Suppressor macrophage treated with lipopolysaccharide for 4 hours (primary cell): ENCODE results near the gene ZPR1.
"Not testable (repeated sequence)": the region's sequence is repeated elsewhere in the genome, so short reads cannot be mapped to it uniquely, and the experiment has no call there.

Experiments used
- DNase-seq: peaks from one replicate; pipeline ENCODE4 v3.0.0-alpha.2; 2020

Gene ZPR1

GRCh38 chr11:116792144-116792868 lies 4.5 kb upstream of the ZPR1 start:
- DNase-seq: no peak

DNA sequence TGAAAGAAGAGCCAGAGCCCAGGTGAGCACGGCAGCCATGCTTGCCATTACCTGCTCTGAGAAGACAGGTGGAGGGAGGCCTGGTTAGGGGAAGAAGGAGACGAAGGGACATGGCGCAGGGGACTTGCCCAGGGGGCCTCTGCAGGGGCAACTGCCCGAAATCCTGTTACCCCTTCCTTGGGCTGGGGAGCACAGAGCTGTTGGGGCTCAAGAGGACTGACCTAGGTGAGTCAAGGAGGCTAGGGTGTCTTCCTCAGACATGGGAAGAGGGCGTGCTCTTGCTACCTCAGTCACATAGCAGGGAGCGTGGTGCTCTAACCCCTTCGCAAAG lies 4.0 kb upstream of the ZPR1 start, which contains the start of gene APOA5:
APOA5 (minus strand) TSS at position 67 of the 331 bp plus-strand sequence; CDS start at position 48, 19 bp downstream.
- DNase-seq: no peak

GRCh38 chr11:116791002-116791812 lies 3.4 kb upstream of the ZPR1 start:
- DNase-seq: peak; percentile 79

GRCh38 chr11:116790167-116791001 lies 2.6 kb upstream of the ZPR1 start:
- DNase-seq: no peak

DNA sequence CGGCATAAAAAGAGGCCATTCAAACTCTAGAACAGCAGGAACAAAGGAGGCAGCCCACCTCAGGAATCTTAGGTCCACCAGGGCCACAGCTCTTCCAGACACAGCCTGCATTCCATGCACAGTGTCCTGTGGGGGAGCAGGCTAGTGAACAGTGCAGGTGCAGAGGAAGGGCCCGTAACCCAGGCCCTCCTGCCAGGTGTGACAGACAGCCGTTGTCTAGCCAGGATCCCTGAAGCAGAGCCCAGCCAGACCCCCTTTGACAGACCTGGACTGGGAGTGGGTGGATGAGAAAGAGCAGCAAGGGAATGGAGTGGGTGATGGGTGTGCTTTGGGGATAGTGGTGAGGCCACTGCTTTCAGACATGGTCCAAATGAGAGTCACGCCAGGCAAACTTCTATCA lies 1.2 kb upstream of the ZPR1 start:
- no peak for DNase-seq

- no peak for DNase-seq
Observed at GRCh38 chr11:116788534-116788933, 711 bp upstream of the ZPR1 start.

- DNase-seq: no peak
Observed at GRCh38 chr11:116787436-116787785, 412 bp downstream of the ZPR1 start.

DNA sequence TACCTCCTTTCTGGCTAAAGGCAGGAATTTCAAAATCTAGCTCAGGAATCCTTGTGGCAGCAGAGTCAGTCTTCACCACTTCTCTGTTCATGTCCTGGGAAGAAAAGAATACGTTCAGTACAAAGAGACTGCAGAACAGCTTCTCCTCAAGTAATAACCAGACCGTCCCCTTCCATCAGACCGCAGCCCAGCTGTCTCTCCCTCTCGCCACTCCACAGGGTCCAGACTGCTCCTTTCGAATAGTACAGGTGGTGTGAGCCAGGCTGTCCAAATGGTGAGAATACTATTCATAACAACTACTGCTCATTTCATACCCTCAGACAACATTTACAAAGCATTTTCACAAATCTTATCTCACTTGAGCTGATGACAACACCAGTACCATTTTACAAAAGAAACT lies 857 bp downstream of the ZPR1 start:
- no peak for DNase-seq

GRCh38 chr11:116786326-116786725 lies 1.5 kb downstream of the ZPR1 start:
- DNase-seq: no peak

DNA sequence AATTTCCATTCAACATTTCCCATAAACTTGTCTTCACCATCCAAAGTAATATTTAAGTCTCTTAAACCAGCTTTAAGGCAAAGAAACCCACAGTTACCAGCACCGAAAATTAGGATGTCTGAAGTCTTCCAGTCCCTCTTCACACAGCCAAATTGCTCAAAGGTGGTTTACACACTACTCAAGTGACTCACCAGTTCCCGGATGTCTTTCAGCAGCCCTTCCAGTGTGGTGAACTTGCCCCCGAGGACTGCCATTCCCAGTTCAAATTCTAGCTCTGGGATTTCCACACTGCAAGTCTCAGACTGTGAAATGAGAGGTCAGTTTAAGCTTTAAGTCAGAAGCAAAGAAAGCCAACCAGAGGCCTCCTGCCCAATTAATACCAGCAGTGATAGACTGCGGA lies 5.1 kb downstream of the ZPR1 start:
- DNase-seq: no peak

GRCh38 chr11:116778556-116778955 lies 9.3 kb downstream of the ZPR1 start:
- no peak for DNase-seq

GRCh38 chr11:116777056-116777455 lies 10.8 kb downstream of the ZPR1 start:
- DNase-seq: no peak

DNA sequence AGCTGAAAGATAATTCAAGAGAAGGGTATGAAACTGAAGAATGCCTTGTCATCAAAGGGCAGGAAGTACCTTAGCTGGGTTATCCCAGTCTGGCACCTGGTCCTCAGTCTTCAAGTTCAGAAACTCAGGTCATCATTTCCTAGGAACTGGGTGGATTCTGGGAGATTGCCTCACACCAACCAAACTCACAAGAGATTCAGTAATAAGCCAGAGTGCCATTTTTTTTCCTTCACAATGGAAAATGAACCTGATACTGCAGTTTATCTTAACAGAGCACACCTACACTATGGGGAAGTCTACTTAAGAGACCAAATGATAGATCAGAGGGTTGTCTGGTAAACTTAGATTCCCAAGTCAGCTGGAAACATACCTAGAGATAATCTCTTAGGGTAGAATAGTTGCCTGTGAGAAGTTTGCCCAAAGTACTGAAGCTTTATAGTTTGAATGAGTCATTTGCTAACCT lies 11.3 kb downstream of the ZPR1 start:
- no peak for DNase-seq

DNA sequence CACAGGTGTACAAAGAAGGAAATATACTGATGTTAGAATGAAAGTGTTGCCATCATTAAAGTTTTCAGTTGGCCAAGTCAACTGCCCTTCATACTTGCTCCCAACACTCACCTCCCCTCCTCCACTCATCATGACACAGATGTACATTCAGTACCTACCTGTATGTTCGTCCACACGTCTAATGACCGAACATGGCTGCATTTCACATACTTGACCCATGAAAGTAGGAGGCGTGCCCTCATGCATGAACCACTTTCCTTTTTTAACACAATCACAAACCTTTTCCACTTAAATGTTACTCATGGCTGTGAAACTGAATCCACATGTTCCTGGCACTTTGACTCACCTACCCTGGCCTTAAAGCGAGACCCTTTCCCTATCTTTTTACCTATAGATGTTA lies 11.8 kb downstream of the ZPR1 start:
- no peak for DNase-seq

- DNase-seq: no peak
Observed at GRCh38 chr11:116774661-116775060, 13.2 kb downstream of the ZPR1 start.

- peak; percentile 68 for DNase-seq
Observed at GRCh38 chr11:116773203-116774097, 14.4 kb downstream of the ZPR1 start.

- DNase-seq: peak; percentile 92
Observed at GRCh38 chr11:116772443-116773202, 15.2 kb downstream of the ZPR1 start, which contains the start of gene BUD13. TSS of gene BUD13 (minus strand) at chr11:116772987. CDS start at chr11:116772964, 23 bp downstream.

DNA sequence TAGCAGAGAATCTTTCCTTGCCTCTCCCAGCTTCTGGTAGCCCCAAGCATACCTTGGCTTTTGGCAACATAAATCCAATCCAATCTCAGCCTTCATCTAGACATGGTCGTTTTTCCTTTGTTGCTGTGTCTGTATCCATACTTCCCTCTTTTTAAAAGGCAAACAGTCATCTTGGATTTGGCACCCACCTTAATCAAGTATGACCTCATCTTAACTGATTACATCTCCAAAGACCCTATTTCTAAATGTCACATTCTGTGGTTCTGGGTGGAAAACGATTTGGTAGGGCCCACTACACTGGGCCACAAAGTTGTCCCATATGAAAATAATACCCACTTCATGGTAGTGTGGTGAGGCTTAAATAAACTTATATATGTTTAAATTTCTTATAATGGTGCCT lies 15.9 kb downstream of the ZPR1 start:
- no peak for DNase-seq

GRCh38 chr11:116762132-116762531 lies 25.7 kb downstream of the ZPR1 start:
- DNase-seq: no peak

DNA sequence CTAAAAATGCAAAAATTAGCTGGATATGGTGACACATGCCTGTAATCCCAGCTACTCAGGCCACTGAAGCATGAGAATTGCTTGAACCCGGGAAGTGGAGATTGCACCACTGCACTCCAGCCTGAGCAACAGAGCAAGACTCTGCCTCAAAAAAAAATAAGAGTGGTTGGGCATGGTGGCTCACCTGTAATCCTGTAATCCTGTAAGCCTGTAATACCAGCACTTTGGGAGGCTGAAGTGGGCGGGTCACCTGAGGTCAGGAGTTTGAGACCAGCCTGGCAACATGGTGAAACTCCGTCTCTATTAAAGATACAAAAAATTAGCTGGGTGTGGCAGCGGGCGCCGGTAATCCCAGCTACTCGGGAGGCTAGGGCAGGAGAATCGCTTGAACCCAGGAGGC lies 31.8 kb downstream of the ZPR1 start:
- DNase-seq: not testable (repeated sequence)

DNA sequence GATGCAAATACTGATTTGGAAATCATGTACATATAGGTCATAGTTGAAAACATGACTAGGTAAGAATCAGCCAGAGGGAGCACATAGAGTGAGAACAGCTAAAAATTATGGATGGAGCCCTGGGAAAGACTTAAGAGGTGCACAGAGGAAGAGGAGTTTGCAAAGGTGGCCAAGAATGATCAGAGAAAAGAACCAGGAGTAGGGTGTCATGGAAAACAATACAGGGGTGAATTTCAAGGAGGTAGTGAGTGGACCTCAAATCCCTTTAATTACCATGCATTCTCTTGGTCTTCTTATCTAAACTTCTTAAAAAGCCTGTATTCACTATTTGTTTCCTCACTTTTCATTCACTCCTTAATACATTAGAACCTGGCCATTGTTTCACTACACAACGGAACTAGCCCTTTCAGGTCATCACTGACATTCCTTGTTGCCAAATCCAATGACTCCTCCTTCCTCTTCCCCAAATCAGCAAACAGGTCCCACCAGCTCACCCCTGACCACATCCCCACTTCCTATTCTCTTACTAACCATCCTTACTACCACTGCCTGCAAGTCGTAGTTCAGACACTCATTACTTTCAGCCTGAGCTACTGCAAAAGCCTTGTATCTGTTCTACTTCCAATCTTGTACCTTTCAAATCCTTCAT lies 37.6 kb downstream of the ZPR1 start:
- DNase-seq: peak; percentile 29
